WERI-Rb-1 (cell line): ENCODE data around the gene AHNAK.
A peak's percentile ranks its signal among the peaks of the same experiment; 100 is the strongest.

Experiments
- DNase-seq: peaks from one replicate; pipeline ENCODE4 v3.0.0-alpha.2; 2020
- H3K27ac ChIP-seq: fragments of 250-450 bp; sonication (Bioruptor Pico); 2 replicates; pipeline ENCODE4 v1.5.1; 2020; ENCODE audit warnings: mild to moderate bottlenecking, moderate library complexity
- H3K27me3 ChIP-seq: fragments of 250-450 bp; sonication (Bioruptor Pico); 2 replicates; pipeline ENCODE4 v1.5.1; 2021; ENCODE audit warnings: mild to moderate bottlenecking, low read depth, moderate library complexity; ENCODE audit not compliant: insufficient read depth, severe bottlenecking
- H3K36me3 ChIP-seq: fragments of 250-450 bp; sonication (Bioruptor Pico); 2 replicates; pipeline ENCODE4 v1.5.1; 2020; ENCODE audit warnings: mild to moderate bottlenecking, moderate library complexity
- H3K4me3 ChIP-seq: 2 replicates; pipeline ENCODE4 v1.5.1; 2011; ENCODE audit warnings: low read depth, mild to moderate bottlenecking, control low read depth, low read length
- H3K9me3 ChIP-seq: fragments of 250-450 bp; sonication (Bioruptor Pico); 2 replicates; pipeline ENCODE4 v1.5.1; 2021; ENCODE audit warnings: mild to moderate bottlenecking, moderate library complexity; ENCODE audit not compliant: severe bottlenecking
- CTCF ChIP-seq: IDR thresholded peaks from 2 replicates; pipeline ENCODE4 v1.5.1; 2011; ENCODE audit warnings: low read depth, mild to moderate bottlenecking, control low read depth, inconsistent platforms, low read length

The AHNAK gene

DNA sequence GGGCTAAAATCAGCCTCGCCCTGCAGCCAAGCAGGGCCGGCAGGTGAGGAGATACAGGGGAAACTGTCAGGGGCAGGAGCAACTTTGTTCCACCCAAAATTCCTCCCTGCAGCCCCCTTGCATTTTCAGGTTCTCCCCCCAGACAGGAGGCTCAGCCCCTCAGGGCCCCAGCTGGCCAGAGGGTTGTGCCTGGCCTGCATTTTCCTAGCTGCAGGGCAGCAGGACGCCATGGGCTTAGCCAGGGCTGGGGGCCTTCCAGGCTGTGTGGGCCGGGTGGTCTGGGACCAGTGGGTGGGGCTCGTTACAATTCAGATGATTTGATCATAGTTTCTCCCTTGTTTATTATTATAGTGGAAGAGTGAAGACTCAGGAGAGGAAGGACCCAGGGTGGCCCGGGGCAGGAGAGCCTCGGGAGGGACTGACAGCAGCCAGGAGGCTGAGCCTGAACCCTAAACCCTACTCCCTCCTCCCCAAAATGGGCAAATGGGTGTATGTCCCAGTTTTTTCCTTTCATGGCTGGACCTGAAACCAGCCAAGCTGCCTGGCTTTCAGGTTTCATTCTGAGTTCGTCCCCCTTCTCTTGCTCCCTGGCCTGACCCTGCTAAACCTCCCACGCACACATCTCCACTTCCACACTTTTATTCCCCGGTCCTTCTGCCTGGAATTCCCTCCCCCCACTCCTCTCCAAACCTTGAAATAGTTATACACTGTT, 40.0 kb downstream of the AHNAK start:
- no peak overlapping the region for H3K27ac ChIP-seq
- DNase-seq: no peak
- H3K4me3 ChIP-seq: no peak overlapping the region
- H3K27me3 ChIP-seq: no peaks in the 10 kb centered on the region
- no peaks in the 10 kb centered on the region for H3K36me3 ChIP-seq
- no peaks in the 10 kb centered on the region for H3K9me3 ChIP-seq
- no peak for TF ChIP-seq CTCF

DNA sequence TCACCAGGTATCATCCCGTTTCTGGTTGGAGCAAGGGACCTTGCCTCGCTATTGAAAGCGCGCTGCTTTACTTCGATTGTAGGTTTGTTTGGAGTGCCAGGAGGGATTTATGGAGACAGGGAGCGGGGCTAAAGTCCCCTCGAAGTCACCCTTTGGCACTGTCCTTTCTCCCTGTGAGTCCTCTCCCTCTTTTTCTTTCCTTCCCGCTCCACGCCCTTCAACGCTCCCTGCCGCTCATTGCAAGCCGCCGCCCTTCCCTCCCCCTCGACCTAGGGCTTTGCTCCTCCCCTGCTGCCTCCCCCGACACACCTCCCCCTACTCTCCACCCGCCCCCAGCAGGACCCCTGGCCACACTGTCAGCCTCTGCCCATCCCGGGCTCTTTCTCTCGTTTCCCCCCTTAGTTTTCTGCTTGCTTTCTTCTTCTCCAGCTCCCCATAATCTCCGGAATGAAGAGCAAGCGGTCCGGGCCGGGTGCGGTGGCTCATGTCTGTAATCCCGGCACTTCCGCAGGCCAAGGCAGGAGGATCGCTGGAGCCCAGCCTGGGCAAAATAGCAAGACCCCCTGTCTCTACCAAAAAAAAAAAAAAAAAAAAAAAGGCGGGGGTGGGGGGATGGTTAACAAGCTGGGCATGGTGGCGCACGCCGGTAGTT, 41.0 kb downstream of the AHNAK start:
- no peak overlapping the region for H3K4me3 ChIP-seq

GRCh38 chr11:62505059-62505439, 41.6 kb downstream of the AHNAK start:
- Histone ChIP-seq H3K27ac (no peak overlapping the region), H3K27me3 (no peaks in the 10 kb centered on the region), H3K36me3 (no peaks in the 10 kb centered on the region), H3K9me3 (no peaks in the 10 kb centered on the region), H3K4me3 (no peak overlapping the region)
- DNase-seq: peak; percentile 14
- TF ChIP-seq CTCF: no peak

More for the DNA sequence above, 41.0 kb downstream of the AHNAK start:
- no peaks in the 10 kb centered on the region for H3K36me3 ChIP-seq
- DNase-seq: no peak
- no peaks in the 10 kb centered on the region for H3K27me3 ChIP-seq
- H3K9me3 ChIP-seq: no peaks in the 10 kb centered on the region
- H3K27ac ChIP-seq: no peak overlapping the region
- no peak for TF ChIP-seq CTCF

DNA sequence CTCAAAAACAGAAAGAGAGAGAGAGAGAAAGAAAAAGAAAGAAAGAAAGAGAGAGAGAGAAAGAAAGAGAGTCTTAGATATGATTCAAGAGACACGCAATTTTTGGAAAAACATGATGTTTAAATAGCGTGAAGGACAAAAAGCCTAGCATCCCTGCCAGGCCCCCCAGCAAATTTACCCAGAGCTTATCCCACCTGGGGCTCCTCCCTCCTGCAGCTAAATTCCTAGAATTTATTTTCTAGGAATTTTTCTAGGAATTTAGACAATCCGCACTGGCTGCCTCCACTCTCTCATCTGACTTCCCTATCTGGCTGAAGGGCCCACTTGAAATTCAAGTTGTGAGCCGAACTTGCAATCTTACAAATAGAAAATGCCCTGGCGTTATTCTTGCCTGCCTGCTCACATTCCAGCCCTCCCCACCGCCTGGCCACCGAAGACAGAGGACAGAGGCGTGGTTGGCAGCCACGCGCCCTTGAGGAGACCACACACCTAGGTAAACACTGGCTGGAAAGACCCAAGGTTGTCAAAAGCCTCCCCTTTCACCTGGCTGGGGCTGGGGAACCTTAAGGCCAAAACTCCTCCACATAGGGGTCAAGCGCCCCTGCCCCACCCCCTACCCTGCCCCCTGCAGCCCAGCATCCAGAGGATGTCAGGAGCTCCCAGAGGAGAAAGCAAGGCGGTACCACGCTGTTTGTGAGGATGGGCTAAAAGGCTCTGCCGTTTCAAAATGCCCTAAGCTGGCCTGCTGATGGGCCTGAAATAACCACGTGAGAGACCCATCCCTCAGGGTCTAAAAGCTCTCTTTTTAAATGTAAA, 42.2 kb downstream of the AHNAK start:
- Histone ChIP-seq H3K27me3 (no peaks in the 10 kb centered on the region), H3K36me3 (no peaks in the 10 kb centered on the region), H3K9me3 (no peaks in the 10 kb centered on the region), H3K4me3 (no peak overlapping the region), H3K27ac (no peak overlapping the region)
- DNase-seq: no peak
- no peak for TF ChIP-seq CTCF

DNA sequence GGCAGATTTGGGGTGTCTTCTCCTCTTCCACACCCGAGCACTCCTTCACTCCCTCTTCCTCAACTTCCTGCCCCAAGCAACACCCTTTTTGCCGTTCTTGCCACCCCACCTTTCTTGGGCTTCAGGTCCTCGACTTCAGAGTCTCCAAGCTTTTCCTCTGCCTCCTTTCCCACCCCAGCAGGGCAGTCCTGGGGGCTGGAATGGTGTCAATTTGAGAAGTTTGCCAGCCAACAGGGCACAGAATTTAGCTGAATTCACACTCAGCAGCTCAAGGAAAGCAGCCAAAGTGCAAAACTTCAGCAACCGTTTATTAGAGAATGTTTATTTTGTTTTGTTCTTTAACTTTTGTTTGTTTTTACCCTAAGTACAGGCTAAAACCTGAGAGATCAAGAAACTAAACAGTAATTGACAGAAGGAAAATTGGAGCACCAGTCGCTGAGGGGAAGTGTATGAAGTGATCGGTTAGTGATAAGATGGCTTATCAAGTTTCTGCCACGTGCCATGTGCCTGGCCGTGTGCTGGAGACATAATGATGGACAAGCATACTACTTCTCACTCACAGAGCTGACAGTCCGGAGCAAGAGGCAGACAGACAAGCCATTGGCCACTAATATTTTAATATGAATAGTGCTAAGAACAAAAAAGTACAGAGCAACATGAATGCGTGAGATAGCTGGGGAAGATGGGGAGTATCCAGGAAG, 44.4 kb downstream of the AHNAK start:
- Histone ChIP-seq H3K4me3 (no peak overlapping the region), H3K9me3 (no peaks in the 10 kb centered on the region), H3K36me3 (no peaks in the 10 kb centered on the region), H3K27me3 (no peaks in the 10 kb centered on the region), H3K27ac (no peak overlapping the region)
- no peak for DNase-seq
- no peak for TF ChIP-seq CTCF
